GM06990 (cell line): ENCODE measurements around the gene SPECC1L.

Experiments
- DNase-seq: peaks from one replicate; pipeline ENCODE4 v3.0.0-alpha.2; 2011; ENCODE audit not compliant: insufficient read length; ENCODE audit errors: extremely low read depth
- H3K27me3 ChIP-seq: replicated peaks from 2 replicates; pipeline ENCODE4 v1.6.0; 2011; ENCODE audit warnings: low read length; ENCODE audit not compliant: control insufficient read depth, insufficient read depth
- H3K36me3 ChIP-seq: 2 replicates; pipeline ENCODE4 v1.5.1; 2011; ENCODE audit warnings: low read length; ENCODE audit not compliant: control insufficient read depth, insufficient read depth
- H3K4me3 ChIP-seq: replicated peaks from 2 replicates; pipeline ENCODE4 v1.5.1; 2011; ENCODE audit warnings: low read depth, mild to moderate bottlenecking, control low read depth, low read length
- CTCF ChIP-seq: IDR thresholded peaks from 2 replicates; pipeline ENCODE4 v1.5.1; 2011; ENCODE audit warnings: low read length, control low read depth, mild to moderate bottlenecking, inconsistent platforms; ENCODE audit not compliant: insufficient read depth, poor library complexity, severe bottlenecking

Gene SPECC1L

GRCh38 chr22:24413736-24414385 lies 143.2 kb downstream of the SPECC1L start:
- peaks cover 9% of the 10 kb centered on the region for H3K36me3 ChIP-seq
- DNase-seq = no peak
- no peak for TF ChIP-seq CTCF
- no peaks in the 10 kb centered on the region for H3K27me3 ChIP-seq
- no peak overlapping the region for H3K4me3 ChIP-seq

GRCh38 chr22:24414523-24414922 lies 143.9 kb downstream of the SPECC1L start:
- Histone ChIP-seq H3K27me3 (no peaks in the 10 kb centered on the region), H3K36me3 (peaks cover 9% of the 10 kb centered on the region), H3K4me3 (no peak overlapping the region)
- no peak for DNase-seq
- TF ChIP-seq CTCF = no peak

- TF ChIP-seq CTCF = no peak
- H3K36me3 ChIP-seq = peaks cover 9% of the 10 kb centered on the region
- no peak for DNase-seq
- no peak overlapping the region for H3K4me3 ChIP-seq
- H3K27me3 ChIP-seq = no peaks in the 10 kb centered on the region
These were observed 144.6 kb downstream of the SPECC1L start for GRCh38 chr22:24414984-24415945.

GRCh38 chr22:24416095-24416494 lies 145.5 kb downstream of the SPECC1L start:
- DNase-seq = no peak
- H3K4me3 ChIP-seq = no peak overlapping the region
- H3K36me3 ChIP-seq = peaks cover 9% of the 10 kb centered on the region
- TF ChIP-seq CTCF = no peak
- H3K27me3 ChIP-seq = no peaks in the 10 kb centered on the region

GRCh38 chr22:24416611-24417010 lies 146.0 kb downstream of the SPECC1L start:
- H3K4me3 ChIP-seq = no peak overlapping the region
- DNase-seq = no peak
- no peaks in the 10 kb centered on the region for H3K27me3 ChIP-seq
- TF ChIP-seq CTCF = no peak
- H3K36me3 ChIP-seq = peaks cover 7% of the 10 kb centered on the region
